Measurements from ENCODE around the gene MYO9A.

MYO9A gene

DNA sequence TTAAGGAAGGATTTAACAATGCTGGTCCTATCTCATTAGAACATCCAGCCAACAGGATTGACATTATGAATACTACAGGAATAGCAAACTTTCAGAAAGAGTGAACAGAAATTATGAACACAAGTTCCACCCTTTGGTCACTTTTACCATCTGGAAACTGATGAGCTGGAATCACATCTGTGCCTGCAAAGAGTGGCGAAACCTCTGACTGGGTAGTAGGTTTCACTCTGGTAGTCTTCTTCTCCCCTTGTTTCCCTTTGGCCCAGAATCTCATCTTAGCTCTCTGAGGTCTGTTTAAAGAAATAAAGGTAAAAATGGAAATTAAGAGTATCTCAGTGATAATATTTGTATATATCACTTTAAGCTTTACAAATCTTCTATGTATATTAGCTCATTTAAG is 234.5 kb downstream of the MYO9A start:
- no peaks in the 10 kb centered on the region for H3K9me3 ChIP-seq (ENCODE audit: control insufficient read depth, insufficient read depth, low read depth, low read length)
- H3K27ac ChIP-seq (ENCODE audit: extremely low read depth, low read depth, low read length): no peak overlapping the region
- no peak overlapping the region for H3K4me3 ChIP-seq (ENCODE audit: low read depth, low read length)
- no peak for TF ChIP-seq ZNF768 (tag by site-specific recombination; IDR thresholded peaks at IDR 0.05)
- no peak for TF ChIP-seq ZNF791 (tag by site-specific recombination; IDR thresholded peaks at IDR 0.05)
- no peak for TF ChIP-seq ZNF266 (tag by site-specific recombination; IDR thresholded peaks at IDR 0.05; ENCODE audit: low read depth)
- TF ChIP-seq, protein P1, sequence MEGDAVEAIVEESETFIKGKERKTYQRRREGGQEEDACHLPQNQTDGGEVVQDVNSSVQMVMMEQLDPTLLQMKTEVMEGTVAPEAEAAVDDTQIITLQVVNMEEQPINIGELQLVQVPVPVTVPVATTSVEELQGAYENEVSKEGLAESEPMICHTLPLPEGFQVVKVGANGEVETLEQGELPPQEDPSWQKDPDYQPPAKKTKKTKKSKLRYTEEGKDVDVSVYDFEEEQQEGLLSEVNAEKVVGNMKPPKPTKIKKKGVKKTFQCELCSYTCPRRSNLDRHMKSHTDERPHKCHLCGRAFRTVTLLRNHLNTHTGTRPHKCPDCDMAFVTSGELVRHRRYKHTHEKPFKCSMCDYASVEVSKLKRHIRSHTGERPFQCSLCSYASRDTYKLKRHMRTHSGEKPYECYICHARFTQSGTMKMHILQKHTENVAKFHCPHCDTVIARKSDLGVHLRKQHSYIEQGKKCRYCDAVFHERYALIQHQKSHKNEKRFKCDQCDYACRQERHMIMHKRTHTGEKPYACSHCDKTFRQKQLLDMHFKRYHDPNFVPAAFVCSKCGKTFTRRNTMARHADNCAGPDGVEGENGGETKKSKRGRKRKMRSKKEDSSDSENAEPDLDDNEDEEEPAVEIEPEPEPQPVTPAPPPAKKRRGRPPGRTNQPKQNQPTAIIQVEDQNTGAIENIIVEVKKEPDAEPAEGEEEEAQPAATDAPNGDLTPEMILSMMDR (tag by site-specific recombination; IDR thresholded peaks at IDR 0.05): no peak
- TF ChIP-seq ZNF184 (tag by site-specific recombination; IDR thresholded peaks at IDR 0.05): no peak
- no peak for TF ChIP-seq SETDB1 (IDR thresholded peaks at IDR 0.05; ENCODE audit: insufficient read length, low read length)
- no peak for TF ChIP-seq ZXDB (tag by site-specific recombination; IDR thresholded peaks at IDR 0.05)
- no peak for TF ChIP-seq ZNF239 (tag by site-specific recombination; IDR thresholded peaks at IDR 0.05)
- no peak for TF ChIP-seq ZNF404 (tag by site-specific recombination; IDR thresholded peaks at IDR 0.05)
- TF ChIP-seq ZNF664 (tag by site-specific recombination; IDR thresholded peaks at IDR 0.05): no peak
- no peak for TF ChIP-seq ZNF10 (tag by site-specific recombination; IDR thresholded peaks at IDR 0.05)
- no peak for TF ChIP-seq GLIS1 (tag by site-specific recombination; IDR thresholded peaks at IDR 0.05)
- no peak for TF ChIP-seq ZFHX2 (tag by site-specific recombination; conservative IDR thresholded peaks at IDR 0.05)
- no peak for TF ChIP-seq ZNF433 (tag by site-specific recombination; IDR thresholded peaks at IDR 0.05; ENCODE audit: low read depth)
- no peak for TF ChIP-seq GLIS2 (tag by site-specific recombination; IDR thresholded peaks at IDR 0.05)
- no peak for TF ChIP-seq HOXD13 (CRISPR knock-in tag; IDR thresholded peaks at IDR 0.05; ENCODE audit: borderline replicate concordance)
- ChIA-PET POLR2A (interaction anchor here (0.6 kb wide), 1 partner anchor 159 kb away, joined by 4 read pairs; no protein-coding TSS in a partner anchor), CTCF (interaction anchor here (1.0 kb wide), 1 partner anchor 82 kb away, joined by 4 read pairs; no protein-coding TSS in a partner anchor)
- H3K36me3 ChIP-seq (ENCODE audit: control insufficient read depth in 2 of 2, insufficient read depth in 1 of 2, low read length in 2 of 2): peaks cover 35 to 36% of the 10 kb centered on the region in 2 experiments
- H3K4me1 ChIP-seq (ENCODE audit: control insufficient read depth, insufficient read depth, low read length): no peaks in the 10 kb centered on the region

DNA sequence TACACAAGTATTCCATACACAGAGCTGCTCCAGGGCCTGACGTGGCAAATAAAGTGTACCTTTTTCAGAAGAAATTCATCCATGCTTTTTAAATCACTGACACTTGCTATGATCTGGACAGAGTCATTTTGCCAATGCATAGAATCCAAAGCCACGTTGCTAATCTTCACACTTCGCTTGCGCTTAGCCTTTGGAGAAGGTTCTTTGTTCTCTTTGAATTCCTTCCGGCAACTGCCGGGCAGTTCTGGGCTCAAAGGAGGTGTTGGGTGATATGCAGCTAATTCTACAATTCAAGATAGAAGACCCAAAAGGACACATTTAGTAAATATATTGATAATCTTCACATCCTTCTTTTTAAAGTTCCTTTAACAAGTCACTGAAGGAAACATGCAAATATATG is 237.7 kb downstream of the MYO9A start:
- ChIA-PET CTCF (interaction anchor here (1.4 kb wide), 1 partner anchor 10 kb away, joined by 5 read pairs; no protein-coding TSS in a partner anchor), POLR2A (no interaction called here)
- Histone ChIP-seq H3K36me3 (ENCODE audit: control insufficient read depth in 2 of 2, insufficient read depth in 1 of 2, low read length in 2 of 2) (peaks cover 24 to 41% of the 10 kb centered on the region in 2 experiments), H3K4me1 (ENCODE audit: control insufficient read depth, insufficient read depth, low read length) (no peaks in the 10 kb centered on the region), H3K27ac (ENCODE audit: extremely low read depth, low read depth, low read length) (no peak overlapping the region), H3K9me3 (ENCODE audit: control insufficient read depth, insufficient read depth, low read depth, low read length) (no peaks in the 10 kb centered on the region), H3K4me3 (ENCODE audit: low read depth, low read length) (no peak overlapping the region)
- TF ChIP-seq, protein P2, sequence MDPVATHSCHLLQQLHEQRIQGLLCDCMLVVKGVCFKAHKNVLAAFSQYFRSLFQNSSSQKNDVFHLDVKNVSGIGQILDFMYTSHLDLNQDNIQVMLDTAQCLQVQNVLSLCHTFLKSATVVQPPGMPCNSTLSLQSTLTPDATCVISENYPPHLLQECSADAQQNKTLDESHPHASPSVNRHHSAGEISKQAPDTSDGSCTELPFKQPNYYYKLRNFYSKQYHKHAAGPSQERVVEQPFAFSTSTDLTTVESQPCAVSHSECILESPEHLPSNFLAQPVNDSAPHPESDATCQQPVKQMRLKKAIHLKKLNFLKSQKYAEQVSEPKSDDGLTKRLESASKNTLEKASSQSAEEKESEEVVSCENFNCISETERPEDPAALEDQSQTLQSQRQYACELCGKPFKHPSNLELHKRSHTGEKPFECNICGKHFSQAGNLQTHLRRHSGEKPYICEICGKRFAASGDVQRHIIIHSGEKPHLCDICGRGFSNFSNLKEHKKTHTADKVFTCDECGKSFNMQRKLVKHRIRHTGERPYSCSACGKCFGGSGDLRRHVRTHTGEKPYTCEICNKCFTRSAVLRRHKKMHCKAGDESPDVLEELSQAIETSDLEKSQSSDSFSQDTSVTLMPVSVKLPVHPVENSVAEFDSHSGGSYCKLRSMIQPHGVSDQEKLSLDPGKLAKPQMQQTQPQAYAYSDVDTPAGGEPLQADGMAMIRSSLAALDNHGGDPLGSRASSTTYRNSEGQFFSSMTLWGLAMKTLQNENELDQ (tag by site-specific recombination; IDR thresholded peaks at IDR 0.05; ENCODE audit: low read depth): no peak
- TF ChIP-seq KLF8 (tag by site-specific recombination; IDR thresholded peaks at IDR 0.05): no peak
- no peak for TF ChIP-seq ZNF391 (tag by site-specific recombination; IDR thresholded peaks at IDR 0.05; ENCODE audit: borderline replicate concordance, low read depth)
- no peak for TF ChIP-seq ZNF514 (tag by site-specific recombination; IDR thresholded peaks at IDR 0.05)
- TF ChIP-seq, protein P3, sequence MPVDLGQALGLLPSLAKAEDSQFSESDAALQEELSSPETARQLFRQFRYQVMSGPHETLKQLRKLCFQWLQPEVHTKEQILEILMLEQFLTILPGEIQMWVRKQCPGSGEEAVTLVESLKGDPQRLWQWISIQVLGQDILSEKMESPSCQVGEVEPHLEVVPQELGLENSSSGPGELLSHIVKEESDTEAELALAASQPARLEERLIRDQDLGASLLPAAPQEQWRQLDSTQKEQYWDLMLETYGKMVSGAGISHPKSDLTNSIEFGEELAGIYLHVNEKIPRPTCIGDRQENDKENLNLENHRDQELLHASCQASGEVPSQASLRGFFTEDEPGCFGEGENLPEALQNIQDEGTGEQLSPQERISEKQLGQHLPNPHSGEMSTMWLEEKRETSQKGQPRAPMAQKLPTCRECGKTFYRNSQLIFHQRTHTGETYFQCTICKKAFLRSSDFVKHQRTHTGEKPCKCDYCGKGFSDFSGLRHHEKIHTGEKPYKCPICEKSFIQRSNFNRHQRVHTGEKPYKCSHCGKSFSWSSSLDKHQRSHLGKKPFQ (tag by site-specific recombination; IDR thresholded peaks at IDR 0.05): no peak
- TF ChIP-seq, protein P4, sequence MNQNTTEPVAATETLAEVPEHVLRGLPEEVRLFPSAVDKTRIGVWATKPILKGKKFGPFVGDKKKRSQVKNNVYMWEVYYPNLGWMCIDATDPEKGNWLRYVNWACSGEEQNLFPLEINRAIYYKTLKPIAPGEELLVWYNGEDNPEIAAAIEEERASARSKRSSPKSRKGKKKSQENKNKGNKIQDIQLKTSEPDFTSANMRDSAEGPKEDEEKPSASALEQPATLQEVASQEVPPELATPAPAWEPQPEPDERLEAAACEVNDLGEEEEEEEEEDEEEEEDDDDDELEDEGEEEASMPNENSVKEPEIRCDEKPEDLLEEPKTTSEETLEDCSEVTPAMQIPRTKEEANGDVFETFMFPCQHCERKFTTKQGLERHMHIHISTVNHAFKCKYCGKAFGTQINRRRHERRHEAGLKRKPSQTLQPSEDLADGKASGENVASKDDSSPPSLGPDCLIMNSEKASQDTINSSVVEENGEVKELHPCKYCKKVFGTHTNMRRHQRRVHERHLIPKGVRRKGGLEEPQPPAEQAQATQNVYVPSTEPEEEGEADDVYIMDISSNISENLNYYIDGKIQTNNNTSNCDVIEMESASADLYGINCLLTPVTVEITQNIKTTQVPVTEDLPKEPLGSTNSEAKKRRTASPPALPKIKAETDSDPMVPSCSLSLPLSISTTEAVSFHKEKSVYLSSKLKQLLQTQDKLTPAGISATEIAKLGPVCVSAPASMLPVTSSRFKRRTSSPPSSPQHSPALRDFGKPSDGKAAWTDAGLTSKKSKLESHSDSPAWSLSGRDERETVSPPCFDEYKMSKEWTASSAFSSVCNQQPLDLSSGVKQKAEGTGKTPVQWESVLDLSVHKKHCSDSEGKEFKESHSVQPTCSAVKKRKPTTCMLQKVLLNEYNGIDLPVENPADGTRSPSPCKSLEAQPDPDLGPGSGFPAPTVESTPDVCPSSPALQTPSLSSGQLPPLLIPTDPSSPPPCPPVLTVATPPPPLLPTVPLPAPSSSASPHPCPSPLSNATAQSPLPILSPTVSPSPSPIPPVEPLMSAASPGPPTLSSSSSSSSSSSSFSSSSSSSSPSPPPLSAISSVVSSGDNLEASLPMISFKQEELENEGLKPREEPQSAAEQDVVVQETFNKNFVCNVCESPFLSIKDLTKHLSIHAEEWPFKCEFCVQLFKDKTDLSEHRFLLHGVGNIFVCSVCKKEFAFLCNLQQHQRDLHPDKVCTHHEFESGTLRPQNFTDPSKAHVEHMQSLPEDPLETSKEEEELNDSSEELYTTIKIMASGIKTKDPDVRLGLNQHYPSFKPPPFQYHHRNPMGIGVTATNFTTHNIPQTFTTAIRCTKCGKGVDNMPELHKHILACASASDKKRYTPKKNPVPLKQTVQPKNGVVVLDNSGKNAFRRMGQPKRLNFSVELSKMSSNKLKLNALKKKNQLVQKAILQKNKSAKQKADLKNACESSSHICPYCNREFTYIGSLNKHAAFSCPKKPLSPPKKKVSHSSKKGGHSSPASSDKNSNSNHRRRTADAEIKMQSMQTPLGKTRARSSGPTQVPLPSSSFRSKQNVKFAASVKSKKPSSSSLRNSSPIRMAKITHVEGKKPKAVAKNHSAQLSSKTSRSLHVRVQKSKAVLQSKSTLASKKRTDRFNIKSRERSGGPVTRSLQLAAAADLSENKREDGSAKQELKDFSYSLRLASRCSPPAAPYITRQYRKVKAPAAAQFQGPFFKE (tag by site-specific recombination; IDR thresholded peaks at IDR 0.05; ENCODE audit: borderline replicate concordance): no peak
- TF ChIP-seq, protein P5, sequence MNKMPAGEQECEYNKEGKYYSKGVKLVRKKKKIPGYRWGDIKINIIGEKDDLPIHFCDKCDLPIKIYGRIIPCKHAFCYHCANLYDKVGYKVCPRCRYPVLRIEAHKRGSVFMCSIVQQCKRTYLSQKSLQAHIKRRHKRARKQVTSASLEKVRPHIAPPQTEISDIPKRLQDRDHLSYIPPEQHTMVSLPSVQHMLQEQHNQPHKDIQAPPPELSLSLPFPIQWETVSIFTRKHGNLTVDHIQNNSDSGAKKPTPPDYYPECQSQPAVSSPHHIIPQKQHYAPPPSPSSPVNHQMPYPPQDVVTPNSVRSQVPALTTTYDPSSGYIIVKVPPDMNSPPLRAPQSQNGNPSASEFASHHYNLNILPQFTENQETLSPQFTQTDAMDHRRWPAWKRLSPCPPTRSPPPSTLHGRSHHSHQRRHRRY (tag by site-specific recombination; IDR thresholded peaks at IDR 0.05): no peak
- no peak for TF ChIP-seq ZNF664 (tag by site-specific recombination; IDR thresholded peaks at IDR 0.05)
